ENCODE data around the gene RALGPS2.

RALGPS2 gene

GRCh38 chr1:178954937-178955336, 229.9 kb downstream of the RALGPS2 start:
- Mint-ChIP-seq H3K4me1 (no peaks in the 10 kb centered on the region), H3K9me3 (peaks cover 7% of the 10 kb centered on the region), H3K27ac (no peak overlapping the region), H3K36me3 (no peaks in the 10 kb centered on the region), H3K4me3 (no peak overlapping the region), H3K27me3 (peaks cover 23% of the 10 kb centered on the region)
- no peak for ATAC-seq

GRCh38 chr1:178955391-178955954, 230.4 kb downstream of the RALGPS2 start:
- ATAC-seq = no peak
- Mint-ChIP-seq H3K27me3 (peaks cover 23% of the 10 kb centered on the region), H3K9me3 (peaks cover 8% of the 10 kb centered on the region), H3K4me3 (no peak overlapping the region), H3K4me1 (no peaks in the 10 kb centered on the region), H3K36me3 (no peaks in the 10 kb centered on the region), H3K27ac (no peak overlapping the region)

- no peaks in the 10 kb centered on the region for H3K36me3 Mint-ChIP-seq
- no peaks in the 10 kb centered on the region for H3K4me1 Mint-ChIP-seq
- peaks cover 22% of the 10 kb centered on the region for H3K27me3 Mint-ChIP-seq
- no peak overlapping the region for H3K27ac Mint-ChIP-seq
- H3K9me3 Mint-ChIP-seq = peaks cover 8% of the 10 kb centered on the region
- no peak for ATAC-seq
- no peak overlapping the region for H3K4me3 Mint-ChIP-seq
Measured at GRCh38 chr1:178958491-178958890, 233.4 kb downstream of the RALGPS2 start.

- no peak overlapping the region for H3K27ac Mint-ChIP-seq
- no peaks in the 10 kb centered on the region for H3K4me1 Mint-ChIP-seq
- H3K4me3 Mint-ChIP-seq = no peak overlapping the region
- peaks cover 10% of the 10 kb centered on the region for H3K9me3 Mint-ChIP-seq
- H3K36me3 Mint-ChIP-seq = no peaks in the 10 kb centered on the region
- H3K27me3 Mint-ChIP-seq = peaks cover 9% of the 10 kb centered on the region
- ATAC-seq = no peak
Measured at GRCh38 chr1:178959543-178960460, 234.8 kb downstream of the RALGPS2 start.

GRCh38 chr1:178960482-178961240, 235.6 kb downstream of the RALGPS2 start:
- Mint-ChIP-seq H3K27ac (no peak overlapping the region), H3K4me3 (no peak overlapping the region), H3K9me3 (peaks cover 10% of the 10 kb centered on the region), H3K4me1 (no peaks in the 10 kb centered on the region), H3K36me3 (no peaks in the 10 kb centered on the region), H3K27me3 (peaks cover under 1% of the 10 kb centered on the region)
- no peak for ATAC-seq

GRCh38 chr1:178961331-178961730, 236.3 kb downstream of the RALGPS2 start:
- Mint-ChIP-seq H3K36me3 (no peaks in the 10 kb centered on the region), H3K4me1 (no peaks in the 10 kb centered on the region), H3K27me3 (no peaks in the 10 kb centered on the region), H3K9me3 (peaks cover 10% of the 10 kb centered on the region), H3K4me3 (no peak overlapping the region), H3K27ac (no peak overlapping the region)
- ATAC-seq = no peak

- Mint-ChIP-seq H3K4me1 (no peaks in the 10 kb centered on the region), H3K27me3 (no peaks in the 10 kb centered on the region)
Measured at GRCh38 chr1:178961868-178962267, 236.8 kb downstream of the RALGPS2 start.

GRCh38 chr1:178962853-178963711, 238.0 kb downstream of the RALGPS2 start:
- Mint-ChIP-seq H3K4me1 (no peaks in the 10 kb centered on the region), H3K4me3 (no peak overlapping the region), H3K36me3 (no peaks in the 10 kb centered on the region), H3K9me3 (peaks cover 10% of the 10 kb centered on the region), H3K27me3 (no peaks in the 10 kb centered on the region), H3K27ac (no peak overlapping the region)
- no peak for ATAC-seq

More at GRCh38 chr1:178961868-178962267, 236.8 kb downstream of the RALGPS2 start:
- no peak overlapping the region for H3K27ac Mint-ChIP-seq
- ATAC-seq = no peak
- peaks cover 10% of the 10 kb centered on the region for H3K9me3 Mint-ChIP-seq
- H3K36me3 Mint-ChIP-seq = no peaks in the 10 kb centered on the region
- no peak overlapping the region for H3K4me3 Mint-ChIP-seq

GRCh38 chr1:178964469-178965330, 239.7 kb downstream of the RALGPS2 start:
- Mint-ChIP-seq H3K27ac (no peak overlapping the region), H3K27me3 (peaks cover 14% of the 10 kb centered on the region), H3K36me3 (no peaks in the 10 kb centered on the region), H3K4me3 (no peak overlapping the region), H3K9me3 (peaks cover 5% of the 10 kb centered on the region), H3K4me1 (no peaks in the 10 kb centered on the region)
- ATAC-seq = no peak

GRCh38 chr1:178966312-178966711, 241.3 kb downstream of the RALGPS2 start:
- H3K36me3 Mint-ChIP-seq = no peaks in the 10 kb centered on the region
- no peak overlapping the region for H3K27ac Mint-ChIP-seq
- peaks cover 17% of the 10 kb centered on the region for H3K27me3 Mint-ChIP-seq
- H3K4me3 Mint-ChIP-seq = no peak overlapping the region
- H3K9me3 Mint-ChIP-seq = peaks cover 2% of the 10 kb centered on the region
- no peak for ATAC-seq
- no peaks in the 10 kb centered on the region for H3K4me1 Mint-ChIP-seq

GRCh38 chr1:178969226-178969987, 244.4 kb downstream of the RALGPS2 start:
- H3K4me1 Mint-ChIP-seq = peaks cover 13% of the 10 kb centered on the region
- H3K27ac Mint-ChIP-seq = no peak overlapping the region
- ATAC-seq = no peak
- H3K36me3 Mint-ChIP-seq = no peaks in the 10 kb centered on the region
- peaks cover 2% of the 10 kb centered on the region for H3K9me3 Mint-ChIP-seq
- H3K27me3 Mint-ChIP-seq = peaks cover 33% of the 10 kb centered on the region
- H3K4me3 Mint-ChIP-seq = no peak overlapping the region

- no peak for ATAC-seq
- Mint-ChIP-seq H3K4me1 (peaks cover 13% of the 10 kb centered on the region), H3K27me3 (peaks cover 33% of the 10 kb centered on the region)
Measured at GRCh38 chr1:178970184-178970583, 245.1 kb downstream of the RALGPS2 start.

More at GRCh38 chr1:178970184-178970583, 245.1 kb downstream of the RALGPS2 start:
- Mint-ChIP-seq H3K36me3 (no peaks in the 10 kb centered on the region), H3K27ac (no peak overlapping the region), H3K4me3 (no peak overlapping the region), H3K9me3 (no peaks in the 10 kb centered on the region)
